Ovary (tissue), 9 donors: Measurements from ENCODE around the gene GRHPR. TPM values are rescaled to one million over a fixed set of nuclear protein-coding genes. Genes with fewer than 3 reads are reported as not detected.

Experiments
- DNase-seq, 5 donors: peaks; one replicate each; pipeline ENCODE4 v3.0.0-alpha.2; 2019 to 2020
- H3K27ac ChIP-seq, 2 donors: fragments of 200-600 bp; one replicate each; pipeline versions ENCODE4 v1.5.1 to v1.8.0; 2019 to 2022
- H3K27me3 ChIP-seq: fragments of 200-600 bp; one replicate; pipeline ENCODE4 v1.8.0; 2022
- H3K36me3 ChIP-seq: fragments of 200-600 bp; sonication (generic); one replicate; pipeline ENCODE4 v1.5.1; 2019
- H3K4me1 ChIP-seq: one replicate; pipeline ENCODE4 v1.8.1; 2013; ENCODE audit warnings: mild to moderate bottlenecking, moderate library complexity; ENCODE audit not compliant: insufficient read depth
- H3K4me3 ChIP-seq: fragments of 200-600 bp; sonication (generic); one replicate; pipeline ENCODE4 v1.5.1; 2017
- H3K9me3 ChIP-seq, 2 donors: fragments of 200-600 bp in 1 of 2; sonication (generic) in 1 of 2; one replicate each; pipeline versions ENCODE4 v1.5.1 to v1.8.1; 2013 to 2019; ENCODE audit warnings: mild to moderate bottlenecking in 1 of 2, moderate library complexity in 1 of 2
- CTCF ChIP-seq, 3 donors: fragments of 450-650 bp in 2 of 3; fragments of 200-600 bp in 1 of 3; IDR thresholded peaks; one replicate each; pipeline versions ENCODE4 v1.5.1 to v1.8.0; 2016 to 2022; ENCODE audit warnings: antibody characterized with exemption in 3 of 3, mild to moderate bottlenecking in 1 of 3
- EP300 ChIP-seq: sonication (generic); formaldehyde crosslinking; IDR thresholded peaks from one replicate; pipeline ENCODE4 v1.6.1; 2017; ENCODE audit warnings: antibody characterized with exemption
- POLR2A ChIP-seq: fragments of 450-650 bp; IDR thresholded peaks from one replicate; pipeline ENCODE4 v1.6.1; 2017; ENCODE audit warnings: antibody characterized with exemption, mild to moderate bottlenecking, moderate library complexity
- WGBS, 3 donors: extraction: QIAGEN DNeasy Blood & Tissue Kit in 1 of 3; methylation state at CpG; one replicate each; pipeline versions ENCODE4 v1.1.5 to v1.1.7; 2013 to 2017; 5-methylcytosine and 5-hydroxymethylcytosine counted together
- intact Hi-C, 4 donors: fragments of 100-400 bp; cut with DNase I; formaldehyde crosslinking; loops; one replicate each; pipeline versions ENCODE4 v1.11.0 to v1.15.1; 2022 to 2023
- polyA plus RNA-seq, 2 donors: library from polyadenylated mRNA; stranded (reverse); fragments of 200-250 nt in 1 of 2; fragments of 350-450 nt in 1 of 2; fragmentation: Illumina TruSeq in 1 of 2; extraction: RNeasy Lipid Tissue Mini Kit (QIAGEN cat#74804) in 1 of 2; gene quantifications; one replicate each; pipeline ENCODE4 v1.2.3, GENCODE V29; 2013 to 2014
- total RNA-seq, 7 donors: library from RNA; depleted of rRNA in 2 of 7; stranded (reverse); fragments of >200 nt in 2 of 7; fragmentation: NEBNext Ultra II Directional in 3 of 7; extraction: Animal tissue kit (Norgen Biotek cat#: 25700) in 3 of 7; gene quantifications; one replicate each; pipeline versions ENCODE4 v1.1.0 to v1.2.4, GENCODE V29; 2016 to 2023
- donor health status: DM: no; HTN: no; CAD: no; lungs with moderate emphysema.
- donor health status: DM: no; HTN: no; CAD: no.
- donor health status: Bipolar disorder and iron deficiency.
- donor health status: DM: yes; HTN: yes; CAD: no.
- donor health status: DM: no; HTN: no; CAD: no.
- donor health status: DM: yes; HTN: yes; CAD: no.

Gene GRHPR
- total and polyA plus RNA-seq, 9 donors, result 87.5 to 138 (median 93.2) TPM

DNA sequence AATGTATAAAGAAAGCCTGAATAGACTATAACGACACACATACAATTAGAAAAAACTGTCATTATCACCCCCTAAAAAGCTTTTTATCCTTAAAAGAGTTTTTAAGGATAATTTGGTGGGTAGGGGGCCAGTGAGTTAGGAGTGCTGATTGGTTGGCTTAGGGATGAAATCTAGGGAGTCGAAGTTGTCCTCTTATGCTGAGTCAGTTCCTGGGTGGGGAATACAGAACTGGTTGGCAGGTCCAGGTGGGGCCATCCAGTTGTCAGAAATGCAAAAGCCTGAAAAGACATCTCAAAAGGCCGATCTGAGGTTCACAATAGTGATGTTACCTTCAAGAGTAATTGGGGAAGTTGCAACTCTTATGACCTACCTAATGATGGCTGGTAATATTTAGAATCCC lies 29.1 kb downstream of the GRHPR start:
- intact Hi-C loops, result no loop called here
- Histone ChIP-seq H3K4me1 (peaks cover 14% of the 10 kb centered on the region), H3K27me3 (no peaks in the 10 kb centered on the region), H3K27ac (no peak overlapping the region), H3K36me3 (no peaks in the 10 kb centered on the region), H3K4me3 (no peak overlapping the region), H3K9me3 (no peaks in the 10 kb centered on the region)
- 23 to 48% (median 25%) methylated on average over 3 of the region's 3 CpGs for WGBS, 3 donors
- DNase-seq, result no peak
- TF ChIP-seq POLR2A (no peak), EP300 (no peak), CTCF (IDR thresholded peaks at IDR 0.05) (no peak)

DNA sequence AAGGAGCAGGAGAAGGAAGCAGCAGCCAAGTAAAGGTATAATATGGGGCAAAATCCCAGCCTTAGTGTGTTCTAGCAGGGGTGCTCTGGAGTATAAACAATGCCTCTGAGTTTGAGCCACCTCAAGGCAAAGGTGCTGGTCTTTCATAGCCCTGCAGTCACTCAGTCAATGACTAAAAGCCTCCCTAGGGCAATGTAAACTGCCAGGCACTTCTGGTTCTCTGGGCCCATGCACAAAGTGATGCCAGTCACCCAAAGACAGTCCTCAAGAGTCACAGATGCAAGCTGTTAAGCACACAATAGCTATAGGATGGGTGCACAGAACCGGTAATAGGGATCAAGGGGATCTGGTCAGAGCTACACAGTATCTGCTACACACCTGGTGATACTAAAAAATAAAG lies 30.1 kb downstream of the GRHPR start:
- H3K27ac ChIP-seq, result no peak overlapping the region
- H3K4me1 ChIP-seq, result peaks cover 14% of the 10 kb centered on the region
- H3K36me3 ChIP-seq, result no peaks in the 10 kb centered on the region
- intact Hi-C loops, result no loop called here
- no peak for DNase-seq
- 88% methylated on average over 1 of the region's 1 CpG for WGBS, 3 donors
- no peaks in the 10 kb centered on the region for H3K9me3 ChIP-seq
- H3K4me3 ChIP-seq, result no peak overlapping the region
- no peaks in the 10 kb centered on the region for H3K27me3 ChIP-seq
- no peak for TF ChIP-seq CTCF (IDR thresholded peaks at IDR 0.05)
- TF ChIP-seq EP300, result no peak
- TF ChIP-seq POLR2A, result no peak

- no peaks in the 10 kb centered on the region for H3K27me3 ChIP-seq
- H3K4me3 ChIP-seq, result no peak overlapping the region
- TF ChIP-seq POLR2A (no peak), EP300 (no peak), CTCF (IDR thresholded peaks at IDR 0.05) (no peak)
- no peaks in the 10 kb centered on the region for H3K9me3 ChIP-seq
- H3K27ac ChIP-seq, result no peak overlapping the region
- 90 to 97% (median 97%) methylated on average over 1 of the region's 1 CpG for WGBS, 3 donors
- peaks cover 14% of the 10 kb centered on the region for H3K4me1 ChIP-seq
- intact Hi-C loops, result no loop called here
- DNase-seq, result no peak
- H3K36me3 ChIP-seq, result no peaks in the 10 kb centered on the region
Measured at GRCh38 chr9:37453827-37454226, 31.3 kb downstream of the GRHPR start.

GRCh38 chr9:37454238-37454637 lies 31.7 kb downstream of the GRHPR start:
- Histone ChIP-seq H3K36me3 (no peaks in the 10 kb centered on the region), H3K4me1 (peaks cover 14% of the 10 kb centered on the region), H3K27me3 (no peaks in the 10 kb centered on the region), H3K4me3 (no peak overlapping the region), H3K9me3 (no peaks in the 10 kb centered on the region), H3K27ac (no peak overlapping the region)
- intact Hi-C loops, result no loop called here
- TF ChIP-seq POLR2A (no peak), CTCF (IDR thresholded peaks at IDR 0.05) (no peak), EP300 (no peak)
- DNase-seq, result no peak
